IMR-90 (cell line): ENCODE measurements around the gene OR5B21.

Experiments used
- BHLHE40 ChIP-seq: fragments of 150-350 bp; IDR thresholded peaks from 2 replicates; pipeline ENCODE4 v1.6.1; 2016; ENCODE audit warnings: mild to moderate bottlenecking, low read depth, low read length
- CEBPB ChIP-seq: IDR thresholded peaks from 2 replicates; pipeline ENCODE4 v1.6.1; 2012; ENCODE audit warnings: low read depth, low read length, improper control_type of control experiment
- MAFK ChIP-seq: IDR thresholded peaks from 2 replicates; pipeline ENCODE4 v1.6.1; 2012; ENCODE audit warnings: low read depth, low read length, improper control_type of control experiment
- MAZ ChIP-seq: IDR thresholded peaks from 2 replicates; pipeline ENCODE4 v1.6.1; 2012; ENCODE audit warnings: low read depth, mild to moderate bottlenecking, low read length, improper control_type of control experiment, moderate library complexity, borderline replicate concordance
- MXI1 ChIP-seq: IDR thresholded peaks from 2 replicates; pipeline ENCODE4 v1.6.1; 2012; ENCODE audit warnings: low read depth, mild to moderate bottlenecking, low read length, moderate library complexity, borderline replicate concordance
- NFE2L2 ChIP-seq: fragments of 150-350 bp; IDR thresholded peaks from 2 replicates; pipeline ENCODE4 v1.6.1; 2016; ENCODE audit warnings: low read depth, mild to moderate bottlenecking, low read length
- POLR2A ChIP-seq: IDR thresholded peaks from 2 replicates; pipeline ENCODE4 v1.6.1; 2012; ENCODE audit warnings: mild to moderate bottlenecking, low read depth, low read length
- RAD21 ChIP-seq: IDR thresholded peaks from 2 replicates; pipeline ENCODE4 v1.6.1; 2012; ENCODE audit warnings: low read length, improper control_type of control experiment
- RCOR1 ChIP-seq: IDR thresholded peaks from 2 replicates; pipeline ENCODE4 v1.6.1; 2012; ENCODE audit warnings: mild to moderate bottlenecking, low read length, improper control_type of control experiment; ENCODE audit not compliant: insufficient replicate concordance
- RFX5 ChIP-seq: IDR thresholded peaks from 2 replicates; pipeline ENCODE4 v1.8.0; 2012; ENCODE audit warnings: low read depth, mild to moderate bottlenecking, low read length, moderate library complexity
- SMC3 ChIP-seq: fragments of 150-350 bp; IDR thresholded peaks from 2 replicates; pipeline ENCODE4 v1.6.1; 2016; ENCODE audit warnings: low read depth, mild to moderate bottlenecking, antibody characterized with exemption, low read length, moderate library complexity
- USF2 ChIP-seq: fragments of 150-350 bp; IDR thresholded peaks from 2 replicates; pipeline ENCODE4 v1.6.1; 2017; ENCODE audit warnings: mild to moderate bottlenecking, antibody characterized with exemption, low read length, low read depth
- TF ChIP-seq, protein P1 (sequence below): conservative IDR thresholded peaks from 2 replicates; pipeline ENCODE4 v1.5.1; 2012; ENCODE audit warnings: mild to moderate bottlenecking, low read depth, low read length, improper control_type of control experiment

DNA sequence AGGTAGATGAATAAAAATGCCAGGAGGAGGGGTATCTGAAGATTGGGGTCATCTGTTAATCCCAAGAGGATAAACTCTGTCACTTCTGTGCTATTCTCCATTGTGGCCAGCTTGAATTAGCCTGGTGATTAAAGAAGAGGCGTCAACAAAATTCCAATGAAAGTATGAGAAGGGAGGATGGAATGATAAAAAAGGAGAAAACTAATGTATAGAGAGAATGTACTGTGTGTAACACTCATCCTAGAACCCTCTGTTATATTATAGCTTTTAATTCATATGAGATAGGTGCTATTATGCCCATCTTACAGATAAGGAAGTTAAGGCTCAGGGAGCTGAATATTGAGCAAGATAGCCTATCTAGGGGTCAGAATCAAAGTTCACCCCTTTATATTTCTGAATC lies at the start of gene OR5B21:
- no peak for TF ChIP-seq BHLHE40
- TF ChIP-seq, protein P1, sequence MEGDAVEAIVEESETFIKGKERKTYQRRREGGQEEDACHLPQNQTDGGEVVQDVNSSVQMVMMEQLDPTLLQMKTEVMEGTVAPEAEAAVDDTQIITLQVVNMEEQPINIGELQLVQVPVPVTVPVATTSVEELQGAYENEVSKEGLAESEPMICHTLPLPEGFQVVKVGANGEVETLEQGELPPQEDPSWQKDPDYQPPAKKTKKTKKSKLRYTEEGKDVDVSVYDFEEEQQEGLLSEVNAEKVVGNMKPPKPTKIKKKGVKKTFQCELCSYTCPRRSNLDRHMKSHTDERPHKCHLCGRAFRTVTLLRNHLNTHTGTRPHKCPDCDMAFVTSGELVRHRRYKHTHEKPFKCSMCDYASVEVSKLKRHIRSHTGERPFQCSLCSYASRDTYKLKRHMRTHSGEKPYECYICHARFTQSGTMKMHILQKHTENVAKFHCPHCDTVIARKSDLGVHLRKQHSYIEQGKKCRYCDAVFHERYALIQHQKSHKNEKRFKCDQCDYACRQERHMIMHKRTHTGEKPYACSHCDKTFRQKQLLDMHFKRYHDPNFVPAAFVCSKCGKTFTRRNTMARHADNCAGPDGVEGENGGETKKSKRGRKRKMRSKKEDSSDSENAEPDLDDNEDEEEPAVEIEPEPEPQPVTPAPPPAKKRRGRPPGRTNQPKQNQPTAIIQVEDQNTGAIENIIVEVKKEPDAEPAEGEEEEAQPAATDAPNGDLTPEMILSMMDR = no peak
- no peak for TF ChIP-seq MAZ
- no peak for TF ChIP-seq RCOR1
- no peak for TF ChIP-seq CEBPB
- TF ChIP-seq POLR2A = no peak
- TF ChIP-seq SMC3 = no peak
- no peak for TF ChIP-seq NFE2L2
- no peak for TF ChIP-seq RFX5
- no peak for TF ChIP-seq MAFK
- TF ChIP-seq MXI1 = no peak
- no peak for TF ChIP-seq RAD21
- TF ChIP-seq USF2 = no peak
